Measurements from ENCODE around the gene UST.
A peak's percentile ranks its signal among the peaks of the same experiment; 100 is the strongest.

UST gene

GRCh38 chr6:148827416-148828045 lies 80.7 kb downstream of the UST start:
- DNase-seq (ENCODE audit: extremely low read depth, low read depth), result no peak
- TF ChIP-seq CTCF (IDR thresholded peaks at IDR 0.05; ENCODE audit: low read depth, low read length), result no peak

- no peak for TF ChIP-seq CTCF (IDR thresholded peaks at IDR 0.05; ENCODE audit: low read depth, low read length)
- no peak for DNase-seq (ENCODE audit: extremely low read depth, low read depth)
Observed at GRCh38 chr6:148828047-148828446, 81.2 kb downstream of the UST start.

GRCh38 chr6:148829415-148830101 lies 82.7 kb downstream of the UST start:
- DNase-seq (ENCODE audit: extremely low read depth, low read depth), result no peak
- TF ChIP-seq CTCF (IDR thresholded peaks at IDR 0.05; ENCODE audit: low read depth, low read length), result no peak

GRCh38 chr6:148830614-148831013 lies 83.8 kb downstream of the UST start:
- no peak for DNase-seq (ENCODE audit: extremely low read depth, low read depth)
- no peak for TF ChIP-seq CTCF (IDR thresholded peaks at IDR 0.05; ENCODE audit: low read depth, low read length)

GRCh38 chr6:148831064-148831463 lies 84.2 kb downstream of the UST start:
- no peak for TF ChIP-seq CTCF (IDR thresholded peaks at IDR 0.05; ENCODE audit: low read depth, low read length)
- DNase-seq (ENCODE audit: extremely low read depth, low read depth), result no peak

- no peak for TF ChIP-seq CTCF (IDR thresholded peaks at IDR 0.05; ENCODE audit: low read depth, low read length)
- DNase-seq (ENCODE audit: extremely low read depth, low read depth), result no peak
Observed at GRCh38 chr6:148831531-148831930, 84.7 kb downstream of the UST start.

- TF ChIP-seq CTCF (IDR thresholded peaks at IDR 0.05; ENCODE audit: low read depth, low read length), result no peak
- DNase-seq (ENCODE audit: extremely low read depth, low read depth), result peak; percentile 96
Observed at GRCh38 chr6:148835920-148836441, 89.2 kb downstream of the UST start.
